ENCODE measurements around the gene MAGEA1.
"Not testable (repeated sequence)": the region's sequence is repeated elsewhere in the genome, so short reads cannot be mapped to it uniquely, and the experiment has no call there.

GRCh38 chrX:153146288-153146687 lies 32.8 kb upstream of the MAGEA1 start:
- TF ChIP-seq EZH2 (IDR thresholded peaks at IDR 0.05; ENCODE audit: insufficient read depth, poor library complexity, severe bottlenecking); EZH2phosphoT487 (IDR thresholded peaks at IDR 0.05; ENCODE audit: insufficient read depth, low read depth): not testable (repeated sequence)

Measured in GM23248 (cell line).